HepG2 (cell line): ENCODE data around the gene PPA2. TPM values are rescaled to one million over a fixed set of nuclear protein-coding genes. Genes with fewer than 3 reads are reported as not detected.

Experiments used
- CBX5 ChIP-seq: sonication (generic); formaldehyde crosslinking; IDR thresholded peaks from 2 replicates; pipeline ENCODE4 v1.4.0; 2020; ENCODE audit warnings: missing genetic modification reagents, borderline replicate concordance
- HDAC2 ChIP-seq: sonication (generic); formaldehyde crosslinking; IDR thresholded peaks from 2 replicates; pipeline ENCODE4 v1.4.0; 2020; ENCODE audit warnings: missing genetic modification reagents
- NFIB ChIP-seq: sonication (generic); formaldehyde crosslinking; IDR thresholded peaks from 2 replicates; pipeline ENCODE4 v1.9.0; 2021; ENCODE audit warnings: missing genetic modification reagents, mild to moderate bottlenecking, borderline replicate concordance
- ZFP41 ChIP-seq: sonication (generic); formaldehyde crosslinking; IDR thresholded peaks from 2 replicates; pipeline ENCODE4 v1.4.0; 2020; ENCODE audit warnings: mild to moderate bottlenecking, missing genetic modification reagents, borderline replicate concordance
- ZNF605 ChIP-seq: sonication (generic); formaldehyde crosslinking; IDR thresholded peaks from 2 replicates; pipeline ENCODE4 v1.8.0; 2022; ENCODE audit warnings: mild to moderate bottlenecking, missing genetic modification reagents
- polyA plus RNA-seq, 8 experiments: library from polyadenylated mRNA; depleted of rRNA in 3 of 8; stranded (reverse) in 7 of 8; unstranded in 1 of 8; fragments of >200 nt; fragmentation: Illumina TruSeq in 4 of 8; extraction: Trizol in 4 of 8; gene quantifications; 2 replicates each; pipeline versions ENCODE4 v1.2.1 to v1.2.3, GENCODE V29; 2011 to 2016; ENCODE audit warnings: low read depth in 4 of 8, missing spikeins in 1 of 8, mixed read lengths in 1 of 8; ENCODE audit not compliant: insufficient read depth in 1 of 8
- total RNA-seq, 5 experiments: library from RNA; depleted of rRNA; stranded (reverse); fragments of >200 nt; fragmentation: Illumina TruSeq; extraction: Trizol; gene quantifications; 2 replicates each; pipeline ENCODE4 v1.2.3, GENCODE V29; 2016; ENCODE audit warnings: low read depth in 1 of 5
- TF ChIP-seq, protein P1 (sequence below), 2 experiments: fragments of 450-650 bp in 1 of 2; sonication (generic) in 1 of 2; formaldehyde crosslinking in 1 of 2; IDR thresholded peaks; 2 replicates each; pipeline versions ENCODE4 v1.6.1 to v1.8.0; 2016 to 2022; ENCODE audit warnings: antibody characterized with exemption in 1 of 2, mild to moderate bottlenecking in 1 of 2, missing genetic modification reagents in 1 of 2
- TF ChIP-seq, protein P2 (sequence below): sonication (generic); formaldehyde crosslinking; IDR thresholded peaks from one replicate; pipeline ENCODE4 v1.5.1; 2020; ENCODE audit warnings: mild to moderate bottlenecking, missing genetic modification reagents; ENCODE audit errors: not compliant biosample characterization
- TF ChIP-seq, protein P3 (sequence below): sonication (generic); formaldehyde crosslinking; IDR thresholded peaks from 2 replicates; pipeline ENCODE4 v1.4.0; 2020; ENCODE audit warnings: low read depth, mild to moderate bottlenecking, missing genetic modification reagents

Gene PPA2
- total and polyA plus RNA-seq, 2 of the 13 experiments (the other 11 are each of a cell fraction or from before 2014, with no cell fraction given), result 44.2 to 70.6 TPM

DNA sequence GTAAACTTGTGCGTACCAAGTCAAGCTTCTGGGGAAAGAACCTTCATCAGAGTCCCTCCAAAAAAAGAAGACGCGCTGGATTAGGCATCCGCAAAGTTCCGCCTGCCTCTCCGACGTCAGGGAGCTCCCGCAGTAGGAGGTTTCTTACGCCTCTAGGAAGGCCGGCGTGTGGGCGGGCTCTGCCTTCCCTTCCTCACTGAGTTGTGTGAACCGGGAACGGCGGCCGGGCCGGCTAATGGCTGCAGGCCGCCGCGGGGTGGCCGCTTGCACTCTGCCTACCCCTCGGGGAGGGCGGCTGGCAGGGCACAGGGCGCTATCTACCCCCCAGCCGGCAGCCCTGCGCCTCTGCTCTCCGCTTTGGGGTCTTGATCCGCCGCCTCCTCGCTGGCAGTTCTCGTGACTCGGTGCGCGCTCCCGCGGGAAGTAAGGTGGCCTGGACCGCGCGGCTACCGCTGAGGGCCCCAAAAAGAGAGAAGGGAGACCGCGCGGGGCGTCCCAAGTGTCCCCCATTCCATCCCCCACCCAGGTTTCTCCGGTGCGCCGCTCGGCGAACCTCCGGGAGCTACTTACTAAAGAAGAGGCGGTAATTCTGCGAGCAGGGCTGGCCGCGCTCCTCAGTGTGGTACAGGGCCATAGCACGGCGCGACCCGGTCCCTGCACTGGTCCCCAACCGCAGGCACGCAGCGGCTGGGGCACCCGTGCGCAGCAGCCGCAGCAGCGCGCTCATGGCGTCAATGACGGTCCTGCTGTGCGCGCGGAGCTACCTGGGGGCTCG lies at the start of gene PPA2 (continued):
- TF ChIP-seq, protein P1, sequence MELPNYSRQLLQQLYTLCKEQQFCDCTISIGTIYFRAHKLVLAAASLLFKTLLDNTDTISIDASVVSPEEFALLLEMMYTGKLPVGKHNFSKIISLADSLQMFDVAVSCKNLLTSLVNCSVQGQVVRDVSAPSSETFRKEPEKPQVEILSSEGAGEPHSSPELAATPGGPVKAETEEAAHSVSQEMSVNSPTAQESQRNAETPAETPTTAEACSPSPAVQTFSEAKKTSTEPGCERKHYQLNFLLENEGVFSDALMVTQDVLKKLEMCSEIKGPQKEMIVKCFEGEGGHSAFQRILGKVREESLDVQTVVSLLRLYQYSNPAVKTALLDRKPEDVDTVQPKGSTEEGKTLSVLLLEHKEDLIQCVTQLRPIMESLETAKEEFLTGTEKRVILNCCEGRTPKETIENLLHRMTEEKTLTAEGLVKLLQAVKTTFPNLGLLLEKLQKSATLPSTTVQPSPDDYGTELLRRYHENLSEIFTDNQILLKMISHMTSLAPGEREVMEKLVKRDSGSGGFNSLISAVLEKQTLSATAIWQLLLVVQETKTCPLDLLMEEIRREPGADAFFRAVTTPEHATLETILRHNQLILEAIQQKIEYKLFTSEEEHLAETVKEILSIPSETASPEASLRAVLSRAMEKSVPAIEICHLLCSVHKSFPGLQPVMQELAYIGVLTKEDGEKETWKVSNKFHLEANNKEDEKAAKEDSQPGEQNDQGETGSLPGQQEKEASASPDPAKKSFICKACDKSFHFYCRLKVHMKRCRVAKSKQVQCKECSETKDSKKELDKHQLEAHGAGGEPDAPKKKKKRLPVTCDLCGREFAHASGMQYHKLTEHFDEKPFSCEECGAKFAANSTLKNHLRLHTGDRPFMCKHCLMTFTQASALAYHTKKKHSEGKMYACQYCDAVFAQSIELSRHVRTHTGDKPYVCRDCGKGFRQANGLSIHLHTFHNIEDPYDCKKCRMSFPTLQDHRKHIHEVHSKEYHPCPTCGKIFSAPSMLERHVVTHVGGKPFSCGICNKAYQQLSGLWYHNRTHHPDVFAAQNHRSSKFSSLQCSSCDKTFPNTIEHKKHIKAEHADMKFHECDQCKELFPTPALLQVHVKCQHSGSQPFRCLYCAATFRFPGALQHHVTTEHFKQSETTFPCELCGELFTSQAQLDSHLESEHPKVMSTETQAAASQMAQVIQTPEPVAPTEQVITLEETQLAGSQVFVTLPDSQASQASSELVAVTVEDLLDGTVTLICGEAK (IDR thresholded peaks at IDR 0.05), result no peak
- TF ChIP-seq, protein P1 (CRISPR knock-in tag; IDR thresholded peaks at IDR 0.05), result peak; percentile 73; the same call in 1 of the 2 replicates
- TF ChIP-seq, protein P2, sequence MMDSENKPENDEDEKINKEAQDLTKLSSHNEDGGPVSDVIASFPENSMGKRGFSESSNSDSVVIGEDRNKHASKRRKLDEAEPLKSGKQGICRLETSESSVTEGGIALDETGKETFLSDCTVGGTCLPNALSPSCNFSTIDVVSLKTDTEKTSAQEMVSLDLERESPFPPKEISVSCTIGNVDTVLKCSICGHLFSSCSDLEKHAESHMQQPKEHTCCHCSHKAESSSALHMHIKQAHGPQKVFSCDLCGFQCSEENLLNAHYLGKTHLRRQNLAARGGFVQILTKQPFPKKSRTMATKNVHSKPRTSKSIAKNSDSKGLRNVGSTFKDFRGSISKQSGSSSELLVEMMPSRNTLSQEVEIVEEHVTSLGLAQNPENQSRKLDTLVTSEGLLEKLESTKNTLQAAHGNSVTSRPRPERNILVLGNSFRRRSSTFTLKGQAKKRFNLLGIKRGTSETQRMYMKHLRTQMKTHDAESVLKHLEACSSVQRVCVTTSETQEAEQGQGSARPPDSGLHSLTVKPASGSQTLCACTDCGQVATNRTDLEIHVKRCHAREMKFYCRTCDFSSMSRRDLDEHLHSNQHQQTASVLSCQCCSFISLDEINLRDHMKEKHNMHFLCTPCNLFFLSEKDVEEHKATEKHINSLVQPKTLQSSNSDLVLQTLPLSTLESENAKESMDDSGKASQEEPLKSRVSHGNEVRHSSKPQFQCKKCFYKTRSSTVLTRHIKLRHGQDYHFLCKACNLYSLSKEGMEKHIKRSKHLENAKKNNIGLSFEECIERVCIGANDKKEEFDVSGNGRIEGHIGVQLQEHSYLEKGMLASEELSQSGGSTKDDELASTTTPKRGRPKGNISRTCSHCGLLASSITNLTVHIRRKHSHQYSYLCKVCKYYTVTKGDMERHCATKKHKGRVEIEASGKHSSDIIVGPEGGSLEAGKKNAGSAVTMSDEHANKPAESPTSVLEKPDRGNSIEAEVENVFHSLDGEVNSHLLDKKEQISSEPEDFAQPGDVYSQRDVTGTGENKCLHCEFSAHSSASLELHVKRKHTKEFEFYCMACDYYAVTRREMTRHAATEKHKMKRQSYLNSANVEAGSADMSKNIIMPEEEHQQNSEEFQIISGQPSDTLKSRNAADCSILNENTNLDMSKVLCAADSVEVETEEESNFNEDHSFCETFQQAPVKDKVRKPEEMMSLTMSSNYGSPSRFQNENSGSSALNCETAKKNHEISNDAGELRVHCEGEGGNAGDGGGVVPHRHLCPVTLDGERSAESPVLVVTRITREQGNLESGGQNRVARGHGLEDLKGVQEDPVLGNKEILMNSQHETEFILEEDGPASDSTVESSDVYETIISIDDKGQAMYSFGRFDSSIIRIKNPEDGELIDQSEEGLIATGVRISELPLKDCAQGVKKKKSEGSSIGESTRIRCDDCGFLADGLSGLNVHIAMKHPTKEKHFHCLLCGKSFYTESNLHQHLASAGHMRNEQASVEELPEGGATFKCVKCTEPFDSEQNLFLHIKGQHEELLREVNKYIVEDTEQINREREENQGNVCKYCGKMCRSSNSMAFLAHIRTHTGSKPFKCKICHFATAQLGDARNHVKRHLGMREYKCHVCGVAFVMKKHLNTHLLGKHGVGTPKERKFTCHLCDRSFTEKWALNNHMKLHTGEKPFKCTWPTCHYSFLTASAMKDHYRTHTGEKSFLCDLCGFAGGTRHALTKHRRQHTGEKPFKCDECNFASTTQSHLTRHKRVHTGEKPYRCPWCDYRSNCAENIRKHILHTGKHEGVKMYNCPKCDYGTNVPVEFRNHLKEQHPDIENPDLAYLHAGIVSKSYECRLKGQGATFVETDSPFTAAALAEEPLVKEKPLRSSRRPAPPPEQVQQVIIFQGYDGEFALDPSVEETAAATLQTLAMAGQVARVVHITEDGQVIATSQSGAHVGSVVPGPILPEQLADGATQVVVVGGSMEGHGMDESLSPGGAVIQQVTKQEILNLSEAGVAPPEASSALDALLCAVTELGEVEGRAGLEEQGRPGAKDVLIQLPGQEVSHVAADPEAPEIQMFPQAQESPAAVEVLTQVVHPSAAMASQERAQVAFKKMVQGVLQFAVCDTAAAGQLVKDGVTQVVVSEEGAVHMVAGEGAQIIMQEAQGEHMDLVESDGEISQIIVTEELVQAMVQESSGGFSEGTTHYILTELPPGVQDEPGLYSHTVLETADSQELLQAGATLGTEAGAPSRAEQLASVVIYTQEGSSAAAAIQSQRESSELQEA (CRISPR knock-in tag), result peak; percentile 82
- TF ChIP-seq ZNF605 (peak; percentile 60), CBX5 (CRISPR knock-in tag) (peak; percentile 71; the same call in 1 of the 2 replicates), ZFP41 (no peak; the same call in 1 of the 2 replicates), NFIB (CRISPR knock-in tag) (no peak), HDAC2 (CRISPR knock-in tag) (peak; percentile 56; the same call in 1 of the 2 replicates)
- TF ChIP-seq, protein P3, sequence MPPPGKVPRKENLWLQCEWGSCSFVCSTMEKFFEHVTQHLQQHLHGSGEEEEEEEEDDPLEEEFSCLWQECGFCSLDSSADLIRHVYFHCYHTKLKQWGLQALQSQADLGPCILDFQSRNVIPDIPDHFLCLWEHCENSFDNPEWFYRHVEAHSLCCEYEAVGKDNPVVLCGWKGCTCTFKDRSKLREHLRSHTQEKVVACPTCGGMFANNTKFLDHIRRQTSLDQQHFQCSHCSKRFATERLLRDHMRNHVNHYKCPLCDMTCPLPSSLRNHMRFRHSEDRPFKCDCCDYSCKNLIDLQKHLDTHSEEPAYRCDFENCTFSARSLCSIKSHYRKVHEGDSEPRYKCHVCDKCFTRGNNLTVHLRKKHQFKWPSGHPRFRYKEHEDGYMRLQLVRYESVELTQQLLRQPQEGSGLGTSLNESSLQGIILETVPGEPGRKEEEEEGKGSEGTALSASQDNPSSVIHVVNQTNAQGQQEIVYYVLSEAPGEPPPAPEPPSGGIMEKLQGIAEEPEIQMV, result no peak
